Breast epithelium (tissue), 4 donors: Measurements from ENCODE around the gene OTOF. TPM values are rescaled to one million over a fixed set of nuclear protein-coding genes. Genes with fewer than 3 reads are reported as not detected.

Experiments used
- DNase-seq, 2 donors: peaks; one replicate each; pipeline ENCODE4 v3.0.0-alpha.2; 2019; ENCODE audit warnings: low spot score in 2 of 2
- H3K27ac ChIP-seq, 2 donors: fragments of 200-600 bp; sonication (generic) in 1 of 2; one replicate each; pipeline ENCODE4 v1.5.1; 2016 to 2019; ENCODE audit warnings: mild to moderate bottlenecking in 1 of 2
- H3K27me3 ChIP-seq, 2 donors: fragments of 200-600 bp; sonication (generic) in 1 of 2; one replicate each; pipeline versions ENCODE4 v1.5.1 to v1.6.0; 2017 to 2019; ENCODE audit warnings: control low read depth in 1 of 2, mild to moderate bottlenecking in 1 of 2
- H3K36me3 ChIP-seq: fragments of 200-600 bp; one replicate; pipeline ENCODE4 v1.5.1; 2019
- H3K4me1 ChIP-seq, 2 donors: fragments of 200-600 bp; sonication (generic); one replicate each; pipeline ENCODE4 v1.5.1; 2016 to 2019; ENCODE audit warnings: control low read depth in 1 of 2
- H3K4me3 ChIP-seq, 3 donors: fragments of 200-600 bp; sonication (generic); 1 replicate in 2 of 3; 2 replicates in 1 of 3; pipeline ENCODE4 v1.5.1; 2016 to 2019; ENCODE audit warnings: mild to moderate bottlenecking in 3 of 3, moderate library complexity in 2 of 3
- H3K9me3 ChIP-seq, 2 donors: fragments of 200-600 bp; sonication (generic) in 1 of 2; one replicate each; pipeline ENCODE4 v1.5.1; 2016 to 2019; ENCODE audit warnings: control low read depth in 1 of 2
- CTCF ChIP-seq, 3 donors: fragments of 450-650 bp; IDR thresholded peaks; one replicate each; pipeline ENCODE4 v1.5.1; 2016 to 2017; ENCODE audit warnings: antibody characterized with exemption in 3 of 3, mild to moderate bottlenecking in 3 of 3, moderate library complexity in 3 of 3
- POLR2A ChIP-seq: fragments of 450-650 bp; IDR thresholded peaks from one replicate; pipeline ENCODE4 v1.6.1; 2016; ENCODE audit warnings: antibody characterized with exemption, mild to moderate bottlenecking, moderate library complexity
- POLR2AphosphoS5 ChIP-seq, 3 donors: sonication (generic); formaldehyde crosslinking; IDR thresholded peaks; one replicate each; pipeline ENCODE4 v1.6.1; 2017; ENCODE audit warnings: antibody characterized with exemption in 3 of 3
- intact Hi-C: fragments of 100-400 bp; cut with DNase I; formaldehyde crosslinking; loops from one replicate; pipeline ENCODE4 v1.15.1; 2023; ENCODE audit warnings: low total_unique reads
- total RNA-seq, 3 donors: library from RNA; depleted of rRNA; stranded (reverse); fragments of >200 nt; gene quantifications; one replicate each; pipeline ENCODE4 v1.1.0, GENCODE V29; 2016

OTOF gene
- total RNA-seq, 3 donors from 2014 or later, result 0.15 to 0.33 (median 0.32) TPM

GRCh38 chr2:26414311-26414710, 63.6 kb downstream of the OTOF start:
- H3K27ac ChIP-seq, result no peak overlapping the region
- H3K4me3 ChIP-seq, result no peak overlapping the region
- TF ChIP-seq CTCF (IDR thresholded peaks at IDR 0.05), result no peak
- no peak for TF ChIP-seq POLR2AphosphoS5 (IDR thresholded peaks at IDR 0.05)
- TF ChIP-seq POLR2A, result no peak
- no peaks in the 10 kb centered on the region for H3K4me1 ChIP-seq
- no peaks in the 10 kb centered on the region for H3K36me3 ChIP-seq
- no peak for DNase-seq
- intact Hi-C loops, result no loop called here
- no peaks in the 10 kb centered on the region for H3K27me3 ChIP-seq
- H3K9me3 ChIP-seq, result no peaks in the 10 kb centered on the region

- no peaks in the 10 kb centered on the region for H3K9me3 ChIP-seq
Observed at GRCh38 chr2:26412091-26412673, 65.7 kb downstream of the OTOF start.

GRCh38 chr2:26411419-26411818, 66.5 kb downstream of the OTOF start:
- no peak for DNase-seq
- H3K27ac ChIP-seq, result no peak overlapping the region
- no peaks in the 10 kb centered on the region for H3K4me1 ChIP-seq
- no peaks in the 10 kb centered on the region for H3K36me3 ChIP-seq
- no peaks in the 10 kb centered on the region for H3K9me3 ChIP-seq
- no peak overlapping the region for H3K4me3 ChIP-seq
- intact Hi-C loops, result no loop called here
- H3K27me3 ChIP-seq, result no peaks in the 10 kb centered on the region
- no peak for TF ChIP-seq CTCF (IDR thresholded peaks at IDR 0.05)
- no peak for TF ChIP-seq POLR2A
- no peak for TF ChIP-seq POLR2AphosphoS5 (IDR thresholded peaks at IDR 0.05)

More at GRCh38 chr2:26412091-26412673, 65.7 kb downstream of the OTOF start:
- intact Hi-C loops, result no loop called here
- no peak overlapping the region for H3K27ac ChIP-seq
- TF ChIP-seq POLR2AphosphoS5 (IDR thresholded peaks at IDR 0.05), result no peak
- no peak for TF ChIP-seq CTCF (IDR thresholded peaks at IDR 0.05)
- TF ChIP-seq POLR2A, result no peak
- H3K4me1 ChIP-seq, result no peaks in the 10 kb centered on the region
- no peak for DNase-seq
- no peaks in the 10 kb centered on the region for H3K27me3 ChIP-seq
- no peaks in the 10 kb centered on the region for H3K36me3 ChIP-seq
- peak overlapping the region in 2 of 3 donors; percentile 16 to 29 for H3K4me3 ChIP-seq

- H3K27me3 ChIP-seq, result no peaks in the 10 kb centered on the region
- H3K36me3 ChIP-seq, result no peaks in the 10 kb centered on the region
- no peak for DNase-seq
- intact Hi-C loops, result no loop called here
- TF ChIP-seq CTCF (IDR thresholded peaks at IDR 0.05), result no peak
- TF ChIP-seq POLR2A, result no peak
- TF ChIP-seq POLR2AphosphoS5 (IDR thresholded peaks at IDR 0.05), result no peak
- H3K4me1 ChIP-seq, result no peaks in the 10 kb centered on the region
- no peak overlapping the region for H3K4me3 ChIP-seq
- H3K27ac ChIP-seq, result no peak overlapping the region
- H3K9me3 ChIP-seq, result no peaks in the 10 kb centered on the region
Observed at GRCh38 chr2:26410764-26411243, 67.1 kb downstream of the OTOF start.

GRCh38 chr2:26409785-26410184, 68.1 kb downstream of the OTOF start:
- H3K27me3 ChIP-seq, result no peaks in the 10 kb centered on the region
- H3K36me3 ChIP-seq, result no peaks in the 10 kb centered on the region
- no peak overlapping the region for H3K4me3 ChIP-seq
- TF ChIP-seq CTCF (IDR thresholded peaks at IDR 0.05) (no peak), POLR2AphosphoS5 (IDR thresholded peaks at IDR 0.05) (no peak), POLR2A (no peak)
- no peak for DNase-seq
- H3K4me1 ChIP-seq, result no peaks in the 10 kb centered on the region
- H3K27ac ChIP-seq, result no peak overlapping the region
- H3K9me3 ChIP-seq, result no peaks in the 10 kb centered on the region
- intact Hi-C loops, result no loop called here
